ENCODE results near the gene RNU1-2.
"Not testable (repeated sequence)": the region's sequence is repeated elsewhere in the genome, so short reads cannot be mapped to it uniquely, and the experiment has no call there.

DNA sequence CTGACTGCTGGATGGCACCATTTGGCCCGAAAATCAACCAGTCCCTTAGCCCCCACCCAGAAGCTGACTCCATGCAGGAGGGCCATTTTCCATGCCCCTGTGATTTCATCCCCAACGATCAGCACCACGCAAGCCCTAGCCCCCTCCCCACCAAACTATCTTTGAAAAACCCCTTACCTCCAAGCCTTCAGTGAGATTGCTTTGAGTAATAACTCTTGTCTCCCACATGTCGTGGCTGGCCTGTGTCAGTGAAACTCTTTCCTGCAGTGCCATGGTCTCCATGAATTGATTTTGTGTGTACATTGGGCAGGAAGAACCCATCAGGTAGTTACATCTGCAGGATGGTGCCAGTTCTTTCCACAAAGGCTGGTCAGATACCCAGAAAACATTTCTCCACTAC lies 2.0 kb upstream of the RNU1-2 start:
- not testable (repeated sequence) for TF ChIP-seq EP300 (conservative IDR thresholded peaks at IDR 0.05; ENCODE audit: poor library complexity, severe bottlenecking); POLR2AphosphoS5 (IDR thresholded peaks at IDR 0.05)
- TF ChIP-seq, protein P1, sequence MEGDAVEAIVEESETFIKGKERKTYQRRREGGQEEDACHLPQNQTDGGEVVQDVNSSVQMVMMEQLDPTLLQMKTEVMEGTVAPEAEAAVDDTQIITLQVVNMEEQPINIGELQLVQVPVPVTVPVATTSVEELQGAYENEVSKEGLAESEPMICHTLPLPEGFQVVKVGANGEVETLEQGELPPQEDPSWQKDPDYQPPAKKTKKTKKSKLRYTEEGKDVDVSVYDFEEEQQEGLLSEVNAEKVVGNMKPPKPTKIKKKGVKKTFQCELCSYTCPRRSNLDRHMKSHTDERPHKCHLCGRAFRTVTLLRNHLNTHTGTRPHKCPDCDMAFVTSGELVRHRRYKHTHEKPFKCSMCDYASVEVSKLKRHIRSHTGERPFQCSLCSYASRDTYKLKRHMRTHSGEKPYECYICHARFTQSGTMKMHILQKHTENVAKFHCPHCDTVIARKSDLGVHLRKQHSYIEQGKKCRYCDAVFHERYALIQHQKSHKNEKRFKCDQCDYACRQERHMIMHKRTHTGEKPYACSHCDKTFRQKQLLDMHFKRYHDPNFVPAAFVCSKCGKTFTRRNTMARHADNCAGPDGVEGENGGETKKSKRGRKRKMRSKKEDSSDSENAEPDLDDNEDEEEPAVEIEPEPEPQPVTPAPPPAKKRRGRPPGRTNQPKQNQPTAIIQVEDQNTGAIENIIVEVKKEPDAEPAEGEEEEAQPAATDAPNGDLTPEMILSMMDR (IDR thresholded peaks at IDR 0.05; ENCODE audit: poor library complexity, severe bottlenecking): not testable (repeated sequence)
- TF ChIP-seq, protein P2, sequence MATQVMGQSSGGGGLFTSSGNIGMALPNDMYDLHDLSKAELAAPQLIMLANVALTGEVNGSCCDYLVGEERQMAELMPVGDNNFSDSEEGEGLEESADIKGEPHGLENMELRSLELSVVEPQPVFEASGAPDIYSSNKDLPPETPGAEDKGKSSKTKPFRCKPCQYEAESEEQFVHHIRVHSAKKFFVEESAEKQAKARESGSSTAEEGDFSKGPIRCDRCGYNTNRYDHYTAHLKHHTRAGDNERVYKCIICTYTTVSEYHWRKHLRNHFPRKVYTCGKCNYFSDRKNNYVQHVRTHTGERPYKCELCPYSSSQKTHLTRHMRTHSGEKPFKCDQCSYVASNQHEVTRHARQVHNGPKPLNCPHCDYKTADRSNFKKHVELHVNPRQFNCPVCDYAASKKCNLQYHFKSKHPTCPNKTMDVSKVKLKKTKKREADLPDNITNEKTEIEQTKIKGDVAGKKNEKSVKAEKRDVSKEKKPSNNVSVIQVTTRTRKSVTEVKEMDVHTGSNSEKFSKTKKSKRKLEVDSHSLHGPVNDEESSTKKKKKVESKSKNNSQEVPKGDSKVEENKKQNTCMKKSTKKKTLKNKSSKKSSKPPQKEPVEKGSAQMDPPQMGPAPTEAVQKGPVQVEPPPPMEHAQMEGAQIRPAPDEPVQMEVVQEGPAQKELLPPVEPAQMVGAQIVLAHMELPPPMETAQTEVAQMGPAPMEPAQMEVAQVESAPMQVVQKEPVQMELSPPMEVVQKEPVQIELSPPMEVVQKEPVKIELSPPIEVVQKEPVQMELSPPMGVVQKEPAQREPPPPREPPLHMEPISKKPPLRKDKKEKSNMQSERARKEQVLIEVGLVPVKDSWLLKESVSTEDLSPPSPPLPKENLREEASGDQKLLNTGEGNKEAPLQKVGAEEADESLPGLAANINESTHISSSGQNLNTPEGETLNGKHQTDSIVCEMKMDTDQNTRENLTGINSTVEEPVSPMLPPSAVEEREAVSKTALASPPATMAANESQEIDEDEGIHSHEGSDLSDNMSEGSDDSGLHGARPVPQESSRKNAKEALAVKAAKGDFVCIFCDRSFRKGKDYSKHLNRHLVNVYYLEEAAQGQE (IDR thresholded peaks at IDR 0.05; ENCODE audit: borderline replicate concordance): not testable (repeated sequence)
